Gastroesophageal sphincter (tissue), 4 donors: ENCODE measurements around the gene SLC38A2. TPM values are rescaled to one million over a fixed set of nuclear protein-coding genes. Genes with fewer than 3 reads are reported as not detected.
A peak's percentile ranks its signal among the peaks of the same experiment; 100 is the strongest.
"Not testable (repeated sequence)": the region's sequence is repeated elsewhere in the genome, so short reads cannot be mapped to it uniquely, and the experiment has no call there.

Experiments
- ATAC-seq: fragments of 150-250 bp; one replicate; pipeline ENCODE4 v1.9.1; 2016; ENCODE audit warnings: mild to moderate bottlenecking, moderate library complexity
- H3K27ac ChIP-seq, 4 donors: fragments of 200-600 bp; sonication (generic) in 3 of 4; 1 replicate in 3 of 4; 2 replicates in 1 of 4; pipeline ENCODE4 v1.5.1; 2016 to 2019
- H3K27me3 ChIP-seq: fragments of 200-600 bp; sonication (generic); one replicate; pipeline ENCODE4 v1.5.1; 2019
- H3K36me3 ChIP-seq, 2 donors: fragments of 200-600 bp; sonication (generic); one replicate each; pipeline ENCODE4 v1.5.1; 2019; ENCODE audit warnings: control low read depth in 1 of 2
- H3K4me1 ChIP-seq, 3 donors: fragments of 200-600 bp; sonication (generic); 1 replicate in 2 of 3; 2 replicates in 1 of 3; pipeline ENCODE4 v1.5.1; 2016 to 2019; ENCODE audit warnings: control low read depth in 2 of 3
- H3K4me3 ChIP-seq, 2 donors: fragments of 200-600 bp; sonication (generic); one replicate each; pipeline ENCODE4 v1.5.1; 2019; ENCODE audit warnings: mild to moderate bottlenecking in 1 of 2, moderate library complexity in 1 of 2
- H3K9me3 ChIP-seq, 3 donors: fragments of 200-600 bp; sonication (generic); one replicate each; pipeline ENCODE4 v1.5.1; 2017 to 2019; ENCODE audit warnings: control low read depth in 2 of 3
- CTCF ChIP-seq, 4 experiments: fragments of 200-600 bp in 2 of 4; fragments of 450-650 bp in 2 of 4; sonication (generic) in 1 of 4; IDR thresholded peaks; one replicate each; pipeline ENCODE4 v1.5.1; 2017 to 2019; ENCODE audit warnings: antibody characterized with exemption in 4 of 4, mild to moderate bottlenecking in 2 of 4, moderate library complexity in 2 of 4
- EP300 ChIP-seq: sonication (generic); formaldehyde crosslinking; IDR thresholded peaks from one replicate; pipeline ENCODE4 v1.6.1; 2017; ENCODE audit warnings: antibody characterized with exemption, mild to moderate bottlenecking
- POLR2A ChIP-seq, 2 donors: fragments of 450-650 bp; IDR thresholded peaks; one replicate each; pipeline ENCODE4 v1.6.1; 2017; ENCODE audit warnings: antibody characterized with exemption in 2 of 2, mild to moderate bottlenecking in 2 of 2, moderate library complexity in 1 of 2
- POLR2AphosphoS5 ChIP-seq: sonication (generic); formaldehyde crosslinking; IDR thresholded peaks from one replicate; pipeline ENCODE4 v1.6.1; 2017; ENCODE audit warnings: antibody characterized with exemption
- WGBS, 2 donors: methylation state at CpG; one replicate each; pipeline ENCODE4 v1.1.5; 2018; ENCODE audit warnings: low coverage in 1 of 2; 5-methylcytosine and 5-hydroxymethylcytosine counted together
- total RNA-seq, 4 donors: library from RNA; depleted of rRNA; stranded (reverse); fragments of >200 nt; gene quantifications; one replicate each; pipeline ENCODE4 v1.1.0, GENCODE V29; 2016

Gene SLC38A2
- total RNA-seq, 4 donors from 2014 or later = 175 to 271 (median 263) TPM

- Histone ChIP-seq H3K36me3 (no peaks in the 10 kb centered on the region), H3K27me3 (no peaks in the 10 kb centered on the region), H3K4me1 (peaks cover 7 to 38% (median 13%) of the 10 kb centered on the region in 3 donors), H3K27ac (no peak overlapping the region), H3K9me3 (no peaks in the 10 kb centered on the region), H3K4me3 (no peak overlapping the region)
- ATAC-seq = peak; percentile 53
- TF ChIP-seq POLR2A (IDR thresholded peaks at IDR 0.05) = no peak
- TF ChIP-seq POLR2AphosphoS5 = peak; percentile 23
- WGBS, 2 donors = 63 to 70% methylated on average over 2 of the region's 2 CpGs
These were observed 27.8 kb upstream of the SLC38A2 start for GRCh38 chr12:46400406-46400805.

GRCh38 chr12:46399461-46400248, 27.1 kb upstream of the SLC38A2 start:
- H3K4me1 ChIP-seq = peaks cover 7 to 38% (median 13%) of the 10 kb centered on the region in 3 donors
- H3K27ac ChIP-seq, ATAC-seq, H3K4me3 ChIP-seq, H3K9me3 ChIP-seq, H3K36me3 ChIP-seq, H3K27me3 ChIP-seq: not testable (repeated sequence)
- WGBS, 2 donors = 96 to 98% methylated on average over 5 to 6 of the region's 6 CpGs

GRCh38 chr12:46396826-46397225, 24.3 kb upstream of the SLC38A2 start:
- peaks cover 0 to 9% (median 2%) of the 10 kb centered on the region in 3 donors for H3K4me1 ChIP-seq
- H3K9me3 ChIP-seq = no peaks in the 10 kb centered on the region
- H3K36me3 ChIP-seq = no peaks in the 10 kb centered on the region
- ATAC-seq = no peak
- WGBS, 2 donors = 100% methylated on average over 1 to 3 of the region's 5 CpGs
- H3K27me3 ChIP-seq = no peaks in the 10 kb centered on the region
- TF ChIP-seq CTCF (IDR thresholded peaks at IDR 0.05) (no peak), EP300 (no peak), POLR2A (IDR thresholded peaks at IDR 0.05) (no peak), POLR2AphosphoS5 (no peak)
- no peak overlapping the region for H3K4me3 ChIP-seq
- no peak overlapping the region for H3K27ac ChIP-seq

- 60 to 100% methylated on average over 1 to 4 of the region's 4 CpGs for WGBS, 2 donors
- peaks cover 0 to under 1% (median 0%) of the 10 kb centered on the region in 3 donors for H3K4me1 ChIP-seq
- no peak for ATAC-seq
- no peak for TF ChIP-seq POLR2AphosphoS5
- no peak for TF ChIP-seq POLR2A (IDR thresholded peaks at IDR 0.05)
- no peak for TF ChIP-seq CTCF (IDR thresholded peaks at IDR 0.05)
- TF ChIP-seq EP300 = no peak
- no peaks in the 10 kb centered on the region for H3K9me3 ChIP-seq
- no peaks in the 10 kb centered on the region for H3K27me3 ChIP-seq
- no peaks in the 10 kb centered on the region for H3K36me3 ChIP-seq
- H3K4me3 ChIP-seq = no peak overlapping the region
- no peak overlapping the region for H3K27ac ChIP-seq
These were observed 22.8 kb upstream of the SLC38A2 start for GRCh38 chr12:46395388-46395787.

- 71 to 78% methylated on average over 1 of the region's 1 CpG for whole genome bisulfite sequencing, 2 donors
These were observed 19.1 kb upstream of the SLC38A2 start for GRCh38 chr12:46391630-46392029.

GRCh38 chr12:46390881-46391280, 18.3 kb upstream of the SLC38A2 start:
- TF ChIP-seq POLR2A (IDR thresholded peaks at IDR 0.05) = no peak
- Histone ChIP-seq H3K36me3 (no peaks in the 10 kb centered on the region), H3K4me1 (peaks cover 7 to 43% (median 17%) of the 10 kb centered on the region in 3 donors), H3K4me3 (no peak overlapping the region), H3K27me3 (no peaks in the 10 kb centered on the region), H3K27ac (peak overlapping the region in 3 of 4 donors; percentile 4 to 45 (median 20)), H3K9me3 (no peaks in the 10 kb centered on the region)
- WGBS, 2 donors = 90 to 92% methylated on average over 2 to 3 of the region's 4 CpGs
- no peak for ATAC-seq

More at GRCh38 chr12:46391630-46392029, 19.1 kb upstream of the SLC38A2 start:
- no peaks in the 10 kb centered on the region for H3K9me3 ChIP-seq
- no peak overlapping the region for H3K4me3 ChIP-seq
- peak overlapping the region in 1 of 4 donors; percentile 4 for H3K27ac ChIP-seq
- peaks cover 4 to 35% (median 14%) of the 10 kb centered on the region in 3 donors for H3K4me1 ChIP-seq
- H3K36me3 ChIP-seq = no peaks in the 10 kb centered on the region
- no peak for TF ChIP-seq POLR2A (IDR thresholded peaks at IDR 0.05)
- TF ChIP-seq POLR2AphosphoS5 = no peak
- no peak for ATAC-seq
- H3K27me3 ChIP-seq = no peaks in the 10 kb centered on the region

- no peak for TF ChIP-seq POLR2A (IDR thresholded peaks at IDR 0.05)
- TF ChIP-seq EP300 = no peak
- no peak for TF ChIP-seq POLR2AphosphoS5
- TF ChIP-seq CTCF (IDR thresholded peaks at IDR 0.05) = no peak
- WGBS, 2 donors = 78 to 100% methylated on average over 1 of the region's 1 CpG
- Histone ChIP-seq H3K4me1 (peaks cover 9 to 48% (median 21%) of the 10 kb centered on the region in 3 donors), H3K9me3 (no peaks in the 10 kb centered on the region), H3K27me3 (no peaks in the 10 kb centered on the region), H3K36me3 (no peaks in the 10 kb centered on the region), H3K4me3 (no peak overlapping the region), H3K27ac (peak overlapping the region in 2 of 4 donors; percentile 32 to 52)
- ATAC-seq = no peak
These were observed 17.7 kb upstream of the SLC38A2 start for GRCh38 chr12:46390304-46390703.
